GM12865 (cell line): ENCODE measurements around the gene BCKDHA.

Experiments used
- DNase-seq: peaks from one replicate; pipeline ENCODE4 v3.0.0; 2010; ENCODE audit warnings: low read depth
- H3K4me3 ChIP-seq: 2 replicates; pipeline ENCODE4 v1.5.1; 2011; ENCODE audit warnings: mild to moderate bottlenecking, low read depth, low read length, control low read depth
- TF ChIP-seq, protein P1 (sequence below): IDR thresholded peaks from 2 replicates; pipeline ENCODE4 v1.5.1; 2011; ENCODE audit warnings: low read length, control low read depth, low read depth, inconsistent platforms; ENCODE audit not compliant: insufficient read depth; ENCODE audit errors: missing control alignments

Gene BCKDHA

DNA sequence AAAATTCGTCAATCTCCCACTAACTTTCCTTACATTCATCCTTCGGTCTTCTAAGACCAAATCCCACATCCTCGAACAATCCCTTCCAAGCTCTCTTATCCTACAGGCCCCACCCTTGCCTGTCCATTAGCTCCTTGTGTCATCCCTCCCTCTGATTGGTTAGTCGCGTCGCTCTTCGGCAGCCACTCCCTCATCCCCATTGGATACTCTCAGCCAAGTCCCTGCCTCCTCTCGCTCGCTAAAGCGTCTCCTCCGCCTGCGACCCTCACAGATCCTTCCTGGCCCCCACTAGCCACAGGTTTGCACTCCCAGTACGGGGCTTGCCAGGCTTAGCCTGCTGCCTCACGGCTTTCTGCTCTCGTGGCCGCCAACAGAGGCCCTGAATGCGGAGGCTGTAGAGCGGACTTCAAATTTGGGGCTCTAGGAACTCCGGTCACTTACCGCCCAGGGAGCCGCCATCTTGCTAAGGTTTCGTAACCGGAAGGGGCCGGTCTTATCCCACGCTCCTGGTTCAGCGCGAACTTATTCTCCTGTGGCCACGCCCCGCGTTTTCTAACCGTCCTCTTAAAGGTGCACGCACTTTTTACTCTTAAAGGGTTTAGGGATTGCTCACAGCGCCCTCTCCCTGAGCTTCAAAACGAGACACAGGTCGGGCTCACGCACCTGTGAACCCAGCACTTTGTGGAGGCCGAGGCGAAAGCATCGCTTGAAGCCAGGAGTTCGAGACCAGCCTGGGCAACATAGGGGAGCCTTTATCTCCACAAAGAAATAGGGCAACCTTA is 42.0 kb downstream of the BCKDHA start, which contains the start of gene DMAC2:
Gene DMAC2 (minus strand): TSS at position 472 of the 782 bp plus-strand sequence. CDS start 13 bp downstream, at position 459.
- peak within 1 kb of the TSS; percentile 59 for H3K4me3 ChIP-seq
- TF ChIP-seq, protein P1, sequence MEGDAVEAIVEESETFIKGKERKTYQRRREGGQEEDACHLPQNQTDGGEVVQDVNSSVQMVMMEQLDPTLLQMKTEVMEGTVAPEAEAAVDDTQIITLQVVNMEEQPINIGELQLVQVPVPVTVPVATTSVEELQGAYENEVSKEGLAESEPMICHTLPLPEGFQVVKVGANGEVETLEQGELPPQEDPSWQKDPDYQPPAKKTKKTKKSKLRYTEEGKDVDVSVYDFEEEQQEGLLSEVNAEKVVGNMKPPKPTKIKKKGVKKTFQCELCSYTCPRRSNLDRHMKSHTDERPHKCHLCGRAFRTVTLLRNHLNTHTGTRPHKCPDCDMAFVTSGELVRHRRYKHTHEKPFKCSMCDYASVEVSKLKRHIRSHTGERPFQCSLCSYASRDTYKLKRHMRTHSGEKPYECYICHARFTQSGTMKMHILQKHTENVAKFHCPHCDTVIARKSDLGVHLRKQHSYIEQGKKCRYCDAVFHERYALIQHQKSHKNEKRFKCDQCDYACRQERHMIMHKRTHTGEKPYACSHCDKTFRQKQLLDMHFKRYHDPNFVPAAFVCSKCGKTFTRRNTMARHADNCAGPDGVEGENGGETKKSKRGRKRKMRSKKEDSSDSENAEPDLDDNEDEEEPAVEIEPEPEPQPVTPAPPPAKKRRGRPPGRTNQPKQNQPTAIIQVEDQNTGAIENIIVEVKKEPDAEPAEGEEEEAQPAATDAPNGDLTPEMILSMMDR, result peak; percentile 60
- peak; percentile 98 for DNase-seq

DNA sequence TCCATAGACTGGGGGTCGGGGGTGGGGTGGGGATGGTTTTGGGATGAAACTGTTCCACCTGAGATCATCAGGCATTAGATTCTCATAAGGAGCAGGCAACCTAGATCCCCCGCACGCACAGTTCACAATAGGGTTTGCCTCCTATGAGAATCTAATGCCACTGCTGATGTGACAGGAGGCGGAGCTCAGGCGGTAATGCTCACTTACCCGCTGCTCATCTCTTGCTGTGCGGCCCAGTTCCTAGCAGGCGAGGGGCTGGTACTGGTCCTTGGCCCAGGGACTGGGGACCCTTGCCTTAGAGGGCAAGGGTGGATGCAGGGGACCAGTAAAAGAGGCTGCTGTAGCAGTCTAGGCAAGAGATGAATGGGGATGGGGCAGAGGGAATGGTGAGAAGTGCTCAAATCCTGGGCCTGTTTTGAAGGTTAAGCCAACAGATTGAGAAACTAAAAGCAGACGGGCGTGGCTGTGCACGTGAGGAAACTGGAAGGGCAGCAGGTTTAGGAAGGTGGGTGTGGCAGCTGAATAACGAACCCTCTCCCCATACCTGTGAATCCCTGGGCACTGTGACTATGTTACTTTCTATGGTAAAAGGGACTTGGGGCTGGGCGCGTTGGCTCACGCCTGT is 43.8 kb downstream of the BCKDHA start:
- TF ChIP-seq, protein P1, result no peak
- no peak for DNase-seq
- H3K4me3 ChIP-seq, result no peak overlapping the region

DNA sequence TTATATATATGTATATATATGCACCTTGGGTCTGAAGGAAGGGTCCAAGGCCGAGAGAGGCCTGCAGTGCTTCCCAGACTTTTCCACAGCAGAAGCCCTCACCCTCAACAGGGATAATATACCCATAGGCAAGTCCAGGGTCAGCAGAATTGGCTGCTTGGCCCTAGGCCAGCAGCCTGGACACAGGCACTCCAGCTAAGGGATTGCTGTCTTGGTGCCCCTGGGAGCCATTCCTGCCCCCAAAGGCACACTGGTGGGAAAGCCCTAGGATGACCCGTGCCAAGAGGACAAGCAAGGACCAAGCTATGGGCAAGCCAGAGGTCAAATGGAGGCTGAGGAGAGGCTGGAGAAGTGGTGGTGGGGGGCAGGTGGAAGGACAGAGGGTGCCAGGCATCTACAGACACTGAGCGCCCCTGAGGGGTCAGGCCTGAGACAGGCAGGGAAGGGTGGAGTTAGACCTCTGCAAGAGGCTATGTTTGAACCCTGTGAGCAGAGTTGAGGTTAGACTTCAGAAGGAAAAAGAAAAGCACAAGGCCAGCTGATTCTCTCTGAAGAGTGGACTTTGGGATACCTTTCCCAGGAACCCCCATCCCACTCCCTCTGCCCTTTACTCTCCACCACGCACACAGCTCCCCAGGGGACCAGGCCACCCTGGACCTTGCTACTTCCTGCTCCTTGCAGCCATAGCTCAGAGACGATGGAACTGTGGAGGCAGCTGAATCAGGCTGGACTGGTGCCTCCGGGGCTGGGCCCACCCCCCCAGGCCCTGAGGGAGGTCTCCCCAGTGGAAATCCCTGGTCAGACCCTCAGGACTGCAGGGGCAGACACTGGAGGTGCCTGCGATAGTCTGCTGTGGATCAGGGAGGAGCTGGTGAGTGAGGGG is 45.1 kb downstream of the BCKDHA start, which contains the start of gene ERICH4:
Gene ERICH4 (plus strand): TSS at position 684 of the 883 bp plus-strand sequence. CDS start 14 bp downstream, at position 698.
- TF ChIP-seq, protein P1, result no peak
- no peak within 1 kb of the TSS for H3K4me3 ChIP-seq
- DNase-seq, result no peak

DNA sequence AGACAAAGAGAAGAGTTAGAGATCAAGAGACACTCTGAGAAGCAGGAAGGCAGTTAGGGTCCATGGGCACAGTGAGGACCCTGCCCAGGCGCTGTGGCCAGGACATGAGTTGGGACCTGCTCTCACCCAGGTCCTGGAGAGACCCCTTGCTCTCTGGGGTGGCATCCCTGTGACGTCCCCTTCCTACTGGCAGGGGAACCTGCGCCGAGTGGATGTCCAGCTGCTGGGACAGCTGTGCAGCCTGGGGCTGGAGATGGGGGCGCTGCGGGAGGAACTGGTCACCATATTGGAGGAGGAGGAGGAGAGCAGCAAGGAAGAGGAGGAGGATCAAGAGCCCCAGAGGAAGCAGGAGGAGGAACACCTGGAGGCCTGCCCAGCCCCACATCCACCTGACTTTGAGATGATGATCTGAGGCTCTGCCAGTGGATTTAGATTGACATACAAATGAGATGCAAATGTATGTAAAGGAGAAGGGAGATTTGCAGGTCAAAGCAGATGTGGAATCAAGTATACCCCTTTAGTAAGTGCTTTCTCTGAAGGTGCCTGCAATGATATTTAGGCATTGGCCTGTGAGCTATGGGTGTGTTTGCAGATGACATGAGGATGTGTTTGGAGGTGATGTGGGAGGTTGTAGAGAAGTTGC is 46.3 kb downstream of the BCKDHA start:
- no peak overlapping the region for H3K4me3 ChIP-seq
- no peak for DNase-seq
- TF ChIP-seq, protein P1, result no peak

DNA sequence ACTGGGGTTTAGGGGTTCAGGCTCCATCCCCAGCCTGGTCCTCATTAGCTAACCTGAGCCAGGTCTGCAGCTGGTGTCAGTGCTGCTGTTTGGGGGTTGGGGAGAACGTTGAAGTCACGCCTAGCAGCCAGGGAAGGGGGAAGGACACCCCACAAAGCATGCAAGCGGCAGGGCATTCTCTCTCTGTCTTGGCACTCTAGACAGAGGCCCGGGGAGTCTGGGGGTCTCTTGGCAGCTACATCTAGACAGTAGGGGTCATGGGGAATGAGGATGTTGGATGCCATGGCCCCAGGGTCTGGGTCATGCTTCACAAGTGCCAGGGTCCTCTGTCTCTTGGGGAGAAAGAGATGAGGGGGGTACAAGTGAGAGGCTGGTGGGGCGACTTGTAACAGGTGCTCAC is 48.0 kb downstream of the BCKDHA start:
- TF ChIP-seq, protein P1, result no peak
- H3K4me3 ChIP-seq, result no peak overlapping the region
- no peak for DNase-seq

DNA sequence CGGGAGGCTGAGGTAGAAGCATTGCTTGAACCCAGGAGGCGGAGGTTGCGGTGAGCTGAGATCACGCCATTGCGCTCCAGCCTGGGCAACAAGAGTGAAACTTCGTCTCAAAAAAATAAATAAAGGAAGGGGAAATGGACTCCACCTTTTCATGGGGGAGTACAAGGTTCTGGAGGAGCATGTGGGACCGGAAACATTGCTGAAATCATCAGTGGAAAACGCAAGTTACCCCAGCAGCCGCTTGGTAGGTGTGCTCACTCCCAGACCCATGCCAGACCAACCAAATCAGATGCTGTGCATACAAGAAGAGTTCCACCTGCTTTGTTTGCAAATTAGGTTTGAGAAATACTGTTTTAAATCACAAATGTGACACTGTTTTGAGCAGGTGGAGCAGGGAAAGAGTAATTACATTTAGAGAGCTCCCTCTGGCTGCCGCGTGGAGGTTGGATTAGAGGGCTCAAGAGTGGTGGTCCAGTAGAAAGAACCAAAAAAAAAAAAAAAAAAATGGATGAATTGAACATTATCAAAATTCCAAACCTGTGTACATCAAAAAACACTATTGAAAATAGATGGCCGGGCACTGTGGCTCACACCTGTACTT is 50.2 kb downstream of the BCKDHA start:
- no peak overlapping the region for H3K4me3 ChIP-seq
- TF ChIP-seq, protein P1, result no peak
- no peak for DNase-seq
